HUES48 (cell line): ENCODE results near the gene SAA1.

Source experiments
- H3K27ac ChIP-seq: one replicate; pipeline ENCODE4 v1.7.0; 2013; ENCODE audit warnings: low read depth, low read length, inconsistent platforms
- H3K27me3 ChIP-seq: 2 replicates; pipeline ENCODE4 v1.6.1; 2013; ENCODE audit warnings: mild to moderate bottlenecking, low read length; ENCODE audit not compliant: control insufficient read depth, insufficient read depth
- H3K36me3 ChIP-seq: 2 replicates; pipeline ENCODE4 v1.6.1; 2013; ENCODE audit warnings: low read length; ENCODE audit not compliant: control insufficient read depth, insufficient read depth
- H3K4me1 ChIP-seq: 2 replicates; pipeline ENCODE4 v1.6.1; 2013; ENCODE audit warnings: mild to moderate bottlenecking, low read length; ENCODE audit not compliant: control insufficient read depth, insufficient read depth
- H3K4me3 ChIP-seq: 2 replicates; pipeline ENCODE4 v1.5.1; 2013; ENCODE audit warnings: mild to moderate bottlenecking, low read depth, low read length
- H3K9ac ChIP-seq: 2 replicates; pipeline ENCODE4 v1.6.1; 2013; ENCODE audit warnings: mild to moderate bottlenecking, low read depth, low read length, moderate library complexity
- H3K9me3 ChIP-seq: 2 replicates; pipeline ENCODE4 v1.6.1; 2013; ENCODE audit warnings: low read length; ENCODE audit not compliant: control insufficient read depth, insufficient read depth

SAA1 gene

GRCh38 chr11:18285841-18286240 lies 19.8 kb downstream of the SAA1 start:
- Histone ChIP-seq H3K4me3 (no peak overlapping the region), H3K27ac (no peak overlapping the region), H3K9me3 (no peaks in the 10 kb centered on the region), H3K27me3 (no peaks in the 10 kb centered on the region), H3K36me3 (peaks cover 95% of the 10 kb centered on the region), H3K4me1 (no peaks in the 10 kb centered on the region), H3K9ac (no peak overlapping the region)

GRCh38 chr11:18288911-18289310 lies 22.8 kb downstream of the SAA1 start:
- H3K4me3 ChIP-seq, result no peak overlapping the region
- no peak overlapping the region for H3K27ac ChIP-seq
- H3K36me3 ChIP-seq, result peaks cover 93% of the 10 kb centered on the region
- H3K9me3 ChIP-seq, result no peaks in the 10 kb centered on the region
- no peaks in the 10 kb centered on the region for H3K27me3 ChIP-seq
- no peak overlapping the region for H3K9ac ChIP-seq
- H3K4me1 ChIP-seq, result no peaks in the 10 kb centered on the region

- no peaks in the 10 kb centered on the region for H3K27me3 ChIP-seq
- no peak overlapping the region for H3K9ac ChIP-seq
- H3K9me3 ChIP-seq, result no peaks in the 10 kb centered on the region
- no peak overlapping the region for H3K4me3 ChIP-seq
- no peak overlapping the region for H3K27ac ChIP-seq
- peaks cover 93% of the 10 kb centered on the region for H3K36me3 ChIP-seq
- no peaks in the 10 kb centered on the region for H3K4me1 ChIP-seq
Measured at GRCh38 chr11:18294862-18295261, 28.8 kb downstream of the SAA1 start.

- H3K27me3 ChIP-seq, result no peaks in the 10 kb centered on the region
- H3K9me3 ChIP-seq, result no peaks in the 10 kb centered on the region
- H3K4me1 ChIP-seq, result no peaks in the 10 kb centered on the region
- no peak overlapping the region for H3K4me3 ChIP-seq
- no peak overlapping the region for H3K27ac ChIP-seq
- H3K36me3 ChIP-seq, result peaks cover 93% of the 10 kb centered on the region
- no peak overlapping the region for H3K9ac ChIP-seq
Measured at GRCh38 chr11:18295316-18295715, 29.3 kb downstream of the SAA1 start.

- Histone ChIP-seq H3K36me3 (peaks cover 95% of the 10 kb centered on the region), H3K4me3 (no peak overlapping the region), H3K9ac (no peak overlapping the region), H3K27ac (no peak overlapping the region), H3K27me3 (no peaks in the 10 kb centered on the region), H3K9me3 (no peaks in the 10 kb centered on the region), H3K4me1 (no peaks in the 10 kb centered on the region)
Measured at GRCh38 chr11:18299721-18300120, 33.7 kb downstream of the SAA1 start.

GRCh38 chr11:18304745-18305144 lies 38.7 kb downstream of the SAA1 start:
- Histone ChIP-seq H3K36me3 (peaks cover 98% of the 10 kb centered on the region), H3K9me3 (no peaks in the 10 kb centered on the region), H3K27me3 (no peaks in the 10 kb centered on the region), H3K27ac (no peak overlapping the region), H3K9ac (no peak overlapping the region), H3K4me3 (no peak overlapping the region), H3K4me1 (no peaks in the 10 kb centered on the region)

- H3K4me1 ChIP-seq, result no peaks in the 10 kb centered on the region
- H3K9ac ChIP-seq, result no peak overlapping the region
- H3K27me3 ChIP-seq, result no peaks in the 10 kb centered on the region
- H3K9me3 ChIP-seq, result no peaks in the 10 kb centered on the region
- H3K27ac ChIP-seq, result no peak overlapping the region
- peaks cover 95% of the 10 kb centered on the region for H3K36me3 ChIP-seq
- H3K4me3 ChIP-seq, result no peak overlapping the region
Measured at GRCh38 chr11:18307461-18308139, 41.5 kb downstream of the SAA1 start.

GRCh38 chr11:18308242-18308641 lies 42.2 kb downstream of the SAA1 start:
- Histone ChIP-seq H3K27me3 (no peaks in the 10 kb centered on the region), H3K27ac (no peak overlapping the region), H3K9ac (no peak overlapping the region), H3K4me1 (no peaks in the 10 kb centered on the region), H3K36me3 (peaks cover 91% of the 10 kb centered on the region), H3K9me3 (no peaks in the 10 kb centered on the region), H3K4me3 (no peak overlapping the region)

GRCh38 chr11:18309691-18310090 lies 43.6 kb downstream of the SAA1 start:
- peaks cover 78% of the 10 kb centered on the region for H3K36me3 ChIP-seq
- no peak overlapping the region for H3K4me3 ChIP-seq
- no peaks in the 10 kb centered on the region for H3K4me1 ChIP-seq
- H3K9me3 ChIP-seq, result no peaks in the 10 kb centered on the region
- H3K9ac ChIP-seq, result no peak overlapping the region
- no peak overlapping the region for H3K27ac ChIP-seq
- no peaks in the 10 kb centered on the region for H3K27me3 ChIP-seq

- H3K36me3 ChIP-seq, result peaks cover 75% of the 10 kb centered on the region
- no peak overlapping the region for H3K9ac ChIP-seq
- H3K27ac ChIP-seq, result no peak overlapping the region
- H3K4me1 ChIP-seq, result no peaks in the 10 kb centered on the region
- no peaks in the 10 kb centered on the region for H3K9me3 ChIP-seq
- H3K4me3 ChIP-seq, result no peak overlapping the region
- no peaks in the 10 kb centered on the region for H3K27me3 ChIP-seq
Measured at GRCh38 chr11:18310800-18311340, 44.8 kb downstream of the SAA1 start.

GRCh38 chr11:18312012-18312411 lies 45.9 kb downstream of the SAA1 start:
- Histone ChIP-seq H3K4me1 (no peaks in the 10 kb centered on the region), H3K27me3 (no peaks in the 10 kb centered on the region), H3K27ac (no peak overlapping the region), H3K36me3 (peaks cover 72% of the 10 kb centered on the region), H3K4me3 (no peak overlapping the region), H3K9ac (no peak overlapping the region), H3K9me3 (no peaks in the 10 kb centered on the region)
